SK-N-SH (cell line): ENCODE measurements around the gene POU2F3. TPM values are rescaled to one million over a fixed set of nuclear protein-coding genes. Genes with fewer than 3 reads are reported as not detected.

ENCODE experiments used
- CTCF ChIA-PET: fragments of 300-600, 350-600 bp; formaldehyde crosslinking; extraction: SDS; loops from one replicate; lab custom pipeline; 2021; lab: Yijun Ruan, JAX
- POLR2A ChIA-PET: fragments of 350-600 bp; sonication (Branson Sonifier 250); formaldehyde crosslinking; extraction: SDS; loops from one replicate; lab custom pipeline; 2020; ENCODE audit warnings: antibody characterized with exemption, inconsistent platforms; lab: Yijun Ruan, JAX
- DNase-seq: peaks from one replicate; pipeline ENCODE4 v3.0.0; 2012
- H2AFZ ChIP-seq: fragments of 200-600 bp; sonication (generic); 2 replicates; pipeline ENCODE4 v1.8.1; 2016; ENCODE audit warnings: antibody characterized with exemption, mild to moderate bottlenecking, low read depth
- H3F3A ChIP-seq: fragments of 200-600 bp; sonication (generic); replicated peaks from 2 replicates; pipeline ENCODE3; 2016; ENCODE audit warnings: antibody characterized with exemption, mild to moderate bottlenecking; ENCODE audit not compliant: insufficient read depth
- H3K27ac ChIP-seq, 2 experiments: fragments of 200-500 bp in 1 of 2; fragments of 200-600 bp in 1 of 2; sonication (Bioruptor generic) in 1 of 2; sonication (generic), shearing (Covaris generic) in 1 of 2; 2 replicates each; pipeline versions ENCODE4 v1.5.1 to v1.6.1; 2014 to 2016; ENCODE audit warnings: low read depth in 2 of 2, inconsistent platforms in 1 of 2, low read length in 1 of 2, mild to moderate bottlenecking in 1 of 2, mixed read lengths in 1 of 2
- H3K27me3 ChIP-seq: fragments of 200-600 bp; sonication (generic), shearing (Covaris generic); 2 replicates; pipeline ENCODE4 v1.6.1; 2016; ENCODE audit warnings: mixed run types; ENCODE audit not compliant: insufficient read depth
- H3K36me3 ChIP-seq, 2 experiments: fragments of 200-500 bp in 1 of 2; fragments of 200-600 bp in 1 of 2; sonication (Bioruptor generic) in 1 of 2; sonication (generic) in 1 of 2; replicated peaks in 1 of 2; 2 replicates each; pipeline versions ENCODE3 to v1.5.1; 2014 to 2016; ENCODE audit warnings: low read length in 1 of 2, mild to moderate bottlenecking in 1 of 2; ENCODE audit not compliant: insufficient read depth in 2 of 2, control insufficient read depth in 1 of 2
- H3K4me1 ChIP-seq, 2 experiments: fragments of 200-500 bp in 1 of 2; fragments of 200-600 bp in 1 of 2; sonication (Bioruptor generic) in 1 of 2; sonication (generic), shearing (Covaris generic) in 1 of 2; 2 replicates each; pipeline versions ENCODE4 v1.5.1 to v1.6.1; 2014 to 2016; ENCODE audit warnings: low read depth in 1 of 2, low read length in 1 of 2, mixed run types in 1 of 2; ENCODE audit not compliant: insufficient read depth in 2 of 2, control insufficient read depth in 1 of 2
- H3K4me2 ChIP-seq: fragments of 200-600 bp; sonication (generic), shearing (Covaris generic); 2 replicates; pipeline ENCODE4 v1.6.1; 2017; ENCODE audit warnings: mixed run types
- H3K4me3 ChIP-seq, 2 experiments: fragments of 200-500 bp in 1 of 2; fragments of 200-600 bp in 1 of 2; sonication (Bioruptor generic) in 1 of 2; sonication (generic), shearing (Covaris generic) in 1 of 2; 2 replicates each; pipeline versions ENCODE4 v1.5.1 to v1.8.1; 2014 to 2016; ENCODE audit warnings: low read depth in 2 of 2, inconsistent platforms in 1 of 2, low read length in 1 of 2, mild to moderate bottlenecking in 1 of 2, mixed read lengths in 1 of 2, moderate library complexity in 1 of 2
- H3K79me2 ChIP-seq: fragments of 200-600 bp; sonication (generic); 2 replicates; pipeline ENCODE4 v1.8.1; 2017; ENCODE audit warnings: mild to moderate bottlenecking; ENCODE audit not compliant: insufficient read depth
- H3K9ac ChIP-seq: fragments of 200-600 bp; sonication (generic); 2 replicates; pipeline ENCODE4 v1.6.1; 2017; ENCODE audit warnings: mixed run types
- H3K9me2 ChIP-seq: fragments of 200-600 bp; sonication (generic); 2 replicates; pipeline ENCODE4 v1.6.1; 2017; ENCODE audit warnings: mixed run types
- H3K9me3 ChIP-seq: fragments of 200-600 bp; sonication (generic); 2 replicates; pipeline ENCODE4 v1.6.1; 2017; ENCODE audit warnings: mixed run types, mild to moderate bottlenecking, moderate library complexity
- H4K20me1 ChIP-seq: fragments of 200-600 bp; sonication (generic); 2 replicates; pipeline ENCODE4 v1.6.1; 2017; ENCODE audit warnings: mild to moderate bottlenecking, mixed run types; ENCODE audit not compliant: insufficient read depth
- CHD2 ChIP-seq: fragments of 150-350 bp; IDR thresholded peaks from 2 replicates; pipeline ENCODE4 v1.6.1; 2018; ENCODE audit warnings: low read length; ENCODE audit not compliant: partially characterized antibody
- ELF1 ChIP-seq: IDR thresholded peaks from 2 replicates; pipeline ENCODE4 v1.4.0; 2012
- FOSL2 ChIP-seq: IDR thresholded peaks from 2 replicates; pipeline ENCODE4 v1.4.0; 2012; ENCODE audit warnings: low read depth, mild to moderate bottlenecking, moderate library complexity, borderline replicate concordance
- MAX ChIP-seq: IDR thresholded peaks from 2 replicates; pipeline ENCODE4 v1.4.0; 2012; ENCODE audit warnings: low read depth
- MXI1 ChIP-seq: IDR thresholded peaks from 2 replicates; pipeline ENCODE4 v1.6.1; 2012; ENCODE audit warnings: mild to moderate bottlenecking, low read depth, low read length, improper control_type of control experiment
- PBX3 ChIP-seq: IDR thresholded peaks from 2 replicates; pipeline ENCODE4; 2012
- POLR2AphosphoS5 ChIP-seq: IDR thresholded peaks from 2 replicates; pipeline ENCODE4 v1.6.1; 2012; ENCODE audit warnings: low read depth, low read length
- RXRA ChIP-seq: IDR thresholded peaks from 2 replicates; pipeline ENCODE4 v1.4.0; 2012; ENCODE audit warnings: low read depth, mild to moderate bottlenecking, borderline replicate concordance
- SMC3 ChIP-seq: IDR thresholded peaks from 2 replicates; pipeline ENCODE4 v1.6.1; 2012; ENCODE audit warnings: low read depth, low read length, improper control_type of control experiment
- TAF1 ChIP-seq: IDR thresholded peaks from 2 replicates; pipeline ENCODE4 v1.6.1; 2012; ENCODE audit warnings: low read depth, mild to moderate bottlenecking, low read length, moderate library complexity, borderline replicate concordance
- TCF12 ChIP-seq: IDR thresholded peaks from 2 replicates; pipeline ENCODE4 v1.4.0; 2012
- TEAD4 ChIP-seq: IDR thresholded peaks from 2 replicates; pipeline ENCODE4 v1.4.0; 2012; ENCODE audit warnings: mild to moderate bottlenecking, borderline replicate concordance; ENCODE audit not compliant: insufficient read depth
- USF1 ChIP-seq: IDR thresholded peaks from 2 replicates; pipeline ENCODE4 v1.4.0; 2012; ENCODE audit warnings: low read depth, borderline replicate concordance
- YY1 ChIP-seq: IDR thresholded peaks from 2 replicates; pipeline ENCODE4 v1.4.0; 2012; ENCODE audit warnings: low read depth, mild to moderate bottlenecking
- WGBS: methylation state at CpG from one replicate; pipeline ENCODE4 v1.1.6; 2017; ENCODE audit warnings: low lambda C conversion rate; 5-methylcytosine and 5-hydroxymethylcytosine counted together
- polyA plus RNA-seq, 3 experiments: library from polyadenylated mRNA; depleted of rRNA; stranded (reverse); fragments of >200 nt; gene quantifications; 2 replicates each; pipeline ENCODE4 v1.2.3, GENCODE V29; 2012
- TF ChIP-seq, protein P1 (sequence below): fragments of 200-600 bp; sonication (generic); IDR thresholded peaks from 2 replicates; pipeline ENCODE4 v1.6.1; 2017; ENCODE audit warnings: antibody characterized with exemption, mild to moderate bottlenecking, moderate library complexity
- TF ChIP-seq, protein P2 (sequence below): fragments of 150-350 bp; IDR thresholded peaks from 2 replicates; pipeline ENCODE4 v1.6.1; 2017; ENCODE audit warnings: antibody characterized with exemption, low read length, low read depth, borderline replicate concordance

POU2F3 gene
- polyA plus RNA-seq, 1 of the 3 experiments (the other 2 are of a cell fraction): 0.02 TPM

DNA sequence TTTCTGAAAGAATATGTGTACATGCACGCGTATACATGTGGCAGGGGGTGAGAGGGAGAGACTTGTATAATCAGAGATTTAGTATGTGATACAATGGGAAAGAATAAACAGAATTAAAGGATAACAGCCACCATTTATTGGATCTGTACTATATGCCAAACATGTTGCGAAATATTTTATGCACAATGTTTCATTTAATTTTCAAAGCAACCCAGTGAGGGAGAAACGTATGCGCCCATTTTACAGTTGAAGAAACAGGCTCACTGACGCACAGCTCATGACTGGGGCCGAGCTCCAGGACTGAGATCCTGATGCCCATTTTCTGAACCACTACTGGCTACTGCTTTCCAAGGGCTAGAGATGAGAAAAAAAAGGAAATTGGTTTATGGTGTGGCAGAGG is 32.4 kb upstream of the POU2F3 start:
- Histone ChIP-seq H4K20me1 (no peaks in the 10 kb centered on the region), H3F3A (peaks cover 2% of the 10 kb centered on the region), H3K4me1 (peaks cover 16 to 24% of the 10 kb centered on the region in 2 experiments; a peak in 3 of 4 replicates), H3K79me2 (no peaks in the 10 kb centered on the region), H2AFZ (no peak overlapping the region), H3K27me3 (no peaks in the 10 kb centered on the region), H3K9me3 (no peaks in the 10 kb centered on the region), H3K36me3 (no peaks in the 10 kb centered on the region), H3K4me2 (no peak overlapping the region), H3K9me2 (no peaks in the 10 kb centered on the region), H3K4me3 (no peak overlapping the region), H3K27ac (no peak overlapping the region), H3K9ac (no peak overlapping the region)
- no peak for DNase-seq
- ChIA-PET CTCF (interaction anchor here (1.0 to 3.7 kb wide), 3 partner anchors 22 to 93 kb away, joined by 3 to 15 read pairs (median 3); no protein-coding TSS in a partner anchor), POLR2A (no interaction called here)
- WGBS: 81% methylated on average over 7 of the region's 7 CpGs
- TF ChIP-seq TAF1 (no peak), TEAD4 (no peak), YY1 (no peak), MXI1 (no peak), MAX (no peak), POLR2AphosphoS5 (no peak), USF1 (no peak)
- TF ChIP-seq, protein P1, sequence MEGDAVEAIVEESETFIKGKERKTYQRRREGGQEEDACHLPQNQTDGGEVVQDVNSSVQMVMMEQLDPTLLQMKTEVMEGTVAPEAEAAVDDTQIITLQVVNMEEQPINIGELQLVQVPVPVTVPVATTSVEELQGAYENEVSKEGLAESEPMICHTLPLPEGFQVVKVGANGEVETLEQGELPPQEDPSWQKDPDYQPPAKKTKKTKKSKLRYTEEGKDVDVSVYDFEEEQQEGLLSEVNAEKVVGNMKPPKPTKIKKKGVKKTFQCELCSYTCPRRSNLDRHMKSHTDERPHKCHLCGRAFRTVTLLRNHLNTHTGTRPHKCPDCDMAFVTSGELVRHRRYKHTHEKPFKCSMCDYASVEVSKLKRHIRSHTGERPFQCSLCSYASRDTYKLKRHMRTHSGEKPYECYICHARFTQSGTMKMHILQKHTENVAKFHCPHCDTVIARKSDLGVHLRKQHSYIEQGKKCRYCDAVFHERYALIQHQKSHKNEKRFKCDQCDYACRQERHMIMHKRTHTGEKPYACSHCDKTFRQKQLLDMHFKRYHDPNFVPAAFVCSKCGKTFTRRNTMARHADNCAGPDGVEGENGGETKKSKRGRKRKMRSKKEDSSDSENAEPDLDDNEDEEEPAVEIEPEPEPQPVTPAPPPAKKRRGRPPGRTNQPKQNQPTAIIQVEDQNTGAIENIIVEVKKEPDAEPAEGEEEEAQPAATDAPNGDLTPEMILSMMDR: no peak
- TF ChIP-seq, protein P2, sequence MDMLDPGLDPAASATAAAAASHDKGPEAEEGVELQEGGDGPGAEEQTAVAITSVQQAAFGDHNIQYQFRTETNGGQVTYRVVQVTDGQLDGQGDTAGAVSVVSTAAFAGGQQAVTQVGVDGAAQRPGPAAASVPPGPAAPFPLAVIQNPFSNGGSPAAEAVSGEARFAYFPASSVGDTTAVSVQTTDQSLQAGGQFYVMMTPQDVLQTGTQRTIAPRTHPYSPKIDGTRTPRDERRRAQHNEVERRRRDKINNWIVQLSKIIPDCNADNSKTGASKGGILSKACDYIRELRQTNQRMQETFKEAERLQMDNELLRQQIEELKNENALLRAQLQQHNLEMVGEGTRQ: no peak

- no peak for DNase-seq
- WGBS: 83% methylated on average over 13 of the region's 13 CpGs
- Histone ChIP-seq H4K20me1 (no peaks in the 10 kb centered on the region), H3K79me2 (no peaks in the 10 kb centered on the region), H3K27ac (no peak overlapping the region), H3K9me3 (no peaks in the 10 kb centered on the region), H3K9me2 (no peaks in the 10 kb centered on the region), H3K4me2 (no peak overlapping the region), H3K9ac (no peak overlapping the region), H2AFZ (no peak overlapping the region), H3K36me3 (no peaks in the 10 kb centered on the region), H3K27me3 (no peaks in the 10 kb centered on the region), H3F3A (peaks cover 2% of the 10 kb centered on the region), H3K4me1 (peaks cover 16 to 29% of the 10 kb centered on the region in 2 experiments; a peak in 3 of 4 replicates), H3K4me3 (no peak overlapping the region)
- POLR2A ChIA-PET: no interaction called here
- CTCF ChIA-PET: interaction anchor here (0.8 to 3.7 kb wide), 3 partner anchors 22 to 35 kb away, joined by 3 to 15 read pairs (median 3); no protein-coding TSS in a partner anchor
- no peak for TF ChIP-seq TCF12
- TF ChIP-seq, protein P1: no peak
- TF ChIP-seq, protein P2: no peak
- no peak for TF ChIP-seq PBX3
- TF ChIP-seq RXRA: no peak
- TF ChIP-seq TEAD4: no peak
- no peak for TF ChIP-seq ELF1
- TF ChIP-seq SMC3: no peak
- no peak for TF ChIP-seq CHD2
- no peak for TF ChIP-seq FOSL2
Measured at GRCh38 chr11:120208001-120208441, 31.9 kb upstream of the POU2F3 start.
